Fibroblast of lung (primary cell): Measurements from ENCODE around the gene TMEM258.

Experiments
- CTCF ChIP-seq, 2 donors: IDR thresholded peaks in 1 of 2; conservative IDR thresholded peaks in 1 of 2; 1 replicate in 1 of 2; 2 replicates in 1 of 2; pipeline ENCODE4 v1.5.1; 2011 to 2012; ENCODE audit warnings: low read length in 2 of 2, control low read depth in 1 of 2, inconsistent platforms in 1 of 2, low read depth in 1 of 2, mild to moderate bottlenecking in 1 of 2
- EZH2 ChIP-seq: IDR thresholded peaks from 2 replicates; pipeline ENCODE4 v1.5.1; 2012; ENCODE audit warnings: low read length, control low read depth, mild to moderate bottlenecking; ENCODE audit errors: missing control alignments

GRCh38 chr11:61765550-61766253 lies 26.7 kb downstream of the TMEM258 start:
- TF ChIP-seq CTCF (conservative IDR thresholded peaks at IDR 0.05 in 1 of 2, IDR thresholded peaks at IDR 0.05 in 1 of 2; ENCODE audit: low read depth in 1 of 2, low read length in 2 of 2): no peak
- no peak for TF ChIP-seq EZH2
